Stimulated activated CD8-positive, alpha-beta memory T cell treated with anti-CD3 and anti-CD28 coated beads, Interleukin-4, amount 100 ng/mL, for 1 hour (primary cell): ENCODE results near the gene ANXA4.
A peak's percentile ranks its signal among the peaks of the same experiment; 100 is the strongest.
"Not testable (repeated sequence)": the region's sequence is repeated elsewhere in the genome, so short reads cannot be mapped to it uniquely, and the experiment has no call there.

Experiments used
- DNase-seq, 2 donors: peaks; one replicate each; pipeline ENCODE4 v3.0.0-alpha.2; 2020; ENCODE audit warnings: low read depth in 2 of 2, low spot score in 1 of 2

ANXA4 gene

DNA sequence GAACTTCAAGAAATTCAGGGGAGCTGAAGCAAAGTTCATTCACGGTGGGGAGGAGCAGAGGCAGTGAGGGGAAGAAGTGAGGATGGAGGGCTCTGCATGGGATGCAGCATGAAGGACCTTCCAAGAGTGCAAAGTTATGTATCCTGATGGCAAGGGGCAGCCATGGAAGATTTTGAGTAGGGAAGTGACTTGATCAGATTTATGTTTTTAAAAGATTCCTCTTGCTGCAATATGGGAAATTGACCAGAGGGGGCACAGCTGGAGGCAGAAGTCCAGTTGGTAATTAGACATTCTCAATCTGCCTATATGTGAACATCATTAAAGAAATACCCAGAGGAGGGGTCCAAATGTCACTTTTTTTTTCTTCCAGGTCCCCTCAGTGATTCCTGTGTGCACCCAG, 21.5 kb upstream of the ANXA4 start:
- DNase-seq = no peak

DNA sequence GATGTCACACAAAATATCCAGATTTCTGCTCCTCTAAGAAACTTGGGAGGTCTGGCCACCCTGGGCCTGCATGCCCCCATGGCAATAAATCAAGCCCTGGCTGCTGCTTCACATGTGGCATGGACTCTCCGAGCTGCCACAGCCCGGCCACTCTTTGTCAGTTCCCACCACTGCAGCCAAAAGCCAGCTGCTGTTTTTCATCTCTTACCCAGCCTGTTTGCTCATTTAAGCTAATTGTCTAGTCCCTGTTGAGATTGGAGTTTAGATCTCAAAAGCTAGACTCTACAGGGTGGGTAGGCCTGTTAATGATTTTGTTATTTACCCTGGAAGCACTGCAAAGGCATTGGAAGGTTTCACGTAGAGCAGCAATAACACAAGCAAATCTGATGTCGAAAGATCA, 20.9 kb upstream of the ANXA4 start:
- DNase-seq = no peak

GRCh38 chr2:69723791-69724190, 18.1 kb upstream of the ANXA4 start:
- DNase-seq = no peak

- DNase-seq = peak; percentile 77
Observed at GRCh38 chr2:69724540-69725159, 17.3 kb upstream of the ANXA4 start.

- no peak for DNase-seq
Observed at GRCh38 chr2:69725706-69726360, 16.1 kb upstream of the ANXA4 start.

- DNase-seq = no peak
Observed at GRCh38 chr2:69729266-69729665, 12.7 kb upstream of the ANXA4 start.

DNA sequence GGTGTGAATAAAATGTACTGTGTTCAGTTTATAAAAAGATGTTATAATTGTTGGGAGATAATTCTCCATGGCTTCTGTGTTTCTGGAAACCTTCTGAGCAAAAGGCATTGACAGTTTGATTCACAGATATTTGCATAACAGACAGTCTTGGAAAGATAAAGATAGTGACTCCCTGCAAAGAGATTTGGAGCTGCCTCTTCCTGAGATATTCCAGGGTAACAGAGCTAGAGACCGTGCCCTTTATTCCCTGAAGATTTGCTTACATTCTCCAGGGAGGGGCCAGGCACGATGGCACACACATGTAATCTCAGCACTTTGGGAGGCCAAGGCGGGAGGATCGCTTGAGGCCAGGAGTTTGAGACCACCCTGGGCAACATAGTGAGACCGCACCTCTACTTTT, 12.2 kb upstream of the ANXA4 start:
- DNase-seq = no peak

DNA sequence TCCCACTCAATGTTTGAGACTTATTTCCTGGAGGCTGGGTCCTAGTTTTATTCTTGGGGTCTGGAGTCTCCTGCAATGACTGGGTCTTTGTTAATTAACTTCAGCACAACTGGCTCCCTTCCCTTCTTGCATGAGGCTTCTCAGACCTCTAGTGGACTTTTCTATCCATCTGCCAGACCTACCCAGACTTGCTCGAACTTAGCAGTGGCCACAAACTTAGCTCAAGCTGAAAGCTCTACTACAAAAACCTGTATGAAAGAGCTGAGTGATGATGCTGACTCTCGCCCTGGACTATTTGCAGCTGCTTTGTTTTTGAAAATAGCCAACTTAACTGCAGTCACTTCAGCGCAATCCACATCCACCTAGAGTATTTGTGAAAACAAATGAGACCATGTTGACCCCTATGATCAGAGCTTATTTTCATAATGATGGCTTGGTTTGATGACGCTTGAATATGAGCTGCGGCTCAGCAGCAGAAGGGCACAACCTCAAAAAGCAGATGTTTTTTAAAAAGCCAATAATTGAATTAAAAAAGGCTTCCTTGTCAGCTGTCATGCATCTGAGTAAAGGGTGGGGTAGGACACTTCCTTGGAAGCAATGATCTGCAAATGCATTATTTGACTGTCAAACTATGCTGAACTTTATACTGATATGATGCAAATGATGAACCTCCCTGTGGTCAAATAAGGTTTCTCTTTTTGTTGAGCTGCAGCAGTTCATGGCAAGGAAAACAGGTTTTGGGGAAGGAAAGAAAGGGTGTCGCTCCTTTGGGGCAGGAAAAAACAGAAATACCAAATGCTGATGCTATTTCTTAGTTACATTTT, 10.6 kb upstream of the ANXA4 start:
- no peak for DNase-seq

GRCh38 chr2:69733342-69734034, 8.4 kb upstream of the ANXA4 start:
- DNase-seq = no peak

- DNase-seq = no peak
Observed at GRCh38 chr2:69734035-69734611, 7.8 kb upstream of the ANXA4 start.

DNA sequence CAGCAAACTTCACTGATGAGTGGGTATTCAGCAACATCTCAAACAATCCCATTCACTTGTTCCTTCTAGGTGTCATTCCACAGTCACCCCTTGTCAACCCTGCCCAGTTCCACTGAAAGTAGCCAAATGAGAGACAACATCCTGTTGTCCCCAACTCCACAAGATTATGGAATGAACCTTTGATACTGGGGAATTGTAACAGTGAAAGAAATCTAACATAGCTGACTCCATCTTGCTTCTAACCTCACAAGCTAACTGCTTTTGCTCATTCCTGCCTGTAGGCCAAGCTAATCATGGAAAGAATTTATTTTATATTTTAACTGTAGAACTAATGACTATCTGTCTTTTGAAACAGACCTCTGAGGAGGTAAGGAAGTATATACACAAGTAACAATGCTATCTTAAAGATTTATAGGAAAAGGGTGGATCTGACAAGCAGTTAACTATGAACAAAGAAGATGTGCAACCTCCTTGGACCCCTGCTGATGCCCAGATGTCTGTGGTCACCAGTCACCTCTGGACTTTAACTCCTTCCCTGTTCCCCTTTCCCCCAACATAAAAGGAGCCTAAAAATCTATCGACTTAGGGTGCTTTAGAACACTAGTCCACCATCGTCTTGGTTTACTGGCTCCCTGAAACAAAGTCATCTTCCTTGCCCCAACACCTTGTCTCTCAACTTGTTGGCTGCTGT, 6.9 kb upstream of the ANXA4 start:
- no peak for DNase-seq

DNA sequence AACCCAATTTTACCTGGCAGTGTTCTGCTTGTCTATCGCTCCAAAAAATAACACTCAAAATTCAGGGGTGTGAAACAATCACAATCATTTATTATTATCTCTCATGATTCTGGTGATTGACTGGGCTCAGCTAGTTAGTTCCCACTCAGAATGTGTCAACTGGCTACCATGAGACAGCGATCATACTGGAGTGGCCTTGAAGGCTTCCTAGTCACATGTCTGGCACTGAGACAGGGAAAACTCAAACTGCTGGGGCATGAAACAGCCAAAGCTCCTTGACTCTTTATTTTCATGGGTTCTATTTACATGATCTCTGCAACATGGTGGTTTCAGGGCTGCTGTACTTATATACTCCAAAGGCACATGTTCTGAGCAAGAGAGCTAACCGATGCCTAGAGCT, 6.2 kb upstream of the ANXA4 start:
- no peak for DNase-seq

- not testable (repeated sequence) for DNase-seq
Observed at GRCh38 chr2:69738149-69738548, 3.8 kb upstream of the ANXA4 start.

- DNase-seq = no peak
Observed at GRCh38 chr2:69740502-69740951, 1.4 kb upstream of the ANXA4 start.

DNA sequence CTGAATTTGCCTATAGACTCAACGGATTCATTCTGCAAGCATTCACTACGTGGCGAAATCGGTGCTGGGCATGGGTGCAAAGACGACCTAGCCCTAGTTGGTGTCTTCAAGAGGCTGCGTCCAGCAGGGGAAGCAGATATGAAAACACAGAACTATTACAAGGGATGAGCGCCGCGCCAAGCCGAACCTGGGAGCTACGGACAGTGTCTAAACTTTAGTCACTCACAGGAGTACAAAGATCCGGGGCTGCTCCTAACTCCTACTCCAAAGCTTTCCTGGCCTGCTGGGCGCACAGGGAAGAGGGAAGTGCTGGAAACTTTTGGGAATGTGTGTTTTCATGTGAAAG, 732 bp upstream of the ANXA4 start:
- peak in 1 of 2 donors; percentile 2 for DNase-seq

DNA sequence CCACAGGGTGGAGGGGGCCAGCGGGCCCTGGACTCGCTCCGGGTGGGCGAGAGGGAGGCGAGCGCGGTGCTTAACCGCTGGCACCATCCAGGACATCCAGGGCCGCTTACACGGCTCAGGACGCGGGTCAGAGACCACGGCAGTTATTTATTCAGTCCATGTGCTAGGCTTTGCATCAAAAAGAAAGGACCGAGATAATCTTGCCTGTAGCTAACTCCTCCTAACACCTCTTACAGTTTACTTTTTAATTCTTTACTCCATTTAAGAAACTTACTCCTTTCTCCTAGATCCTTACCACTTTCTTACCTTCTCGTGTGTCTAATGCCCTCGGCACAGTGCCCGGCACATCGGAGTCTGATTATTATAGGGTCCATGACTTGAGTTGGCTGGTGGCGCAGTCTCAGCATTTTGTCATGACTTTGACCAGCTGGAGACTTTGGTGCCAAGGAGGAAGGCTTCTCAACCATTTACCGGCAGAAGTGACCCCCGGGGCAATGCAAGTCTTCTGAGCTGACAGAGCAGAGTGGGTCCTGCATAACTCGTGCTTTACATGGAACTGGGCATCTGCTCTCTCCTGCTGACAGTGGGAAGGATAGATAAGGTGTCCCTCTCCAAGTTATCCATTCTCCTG, 503 bp downstream of the ANXA4 start:
- DNase-seq = no peak

GRCh38 chr2:69743847-69744264, 1.9 kb downstream of the ANXA4 start:
- no peak for DNase-seq

DNA sequence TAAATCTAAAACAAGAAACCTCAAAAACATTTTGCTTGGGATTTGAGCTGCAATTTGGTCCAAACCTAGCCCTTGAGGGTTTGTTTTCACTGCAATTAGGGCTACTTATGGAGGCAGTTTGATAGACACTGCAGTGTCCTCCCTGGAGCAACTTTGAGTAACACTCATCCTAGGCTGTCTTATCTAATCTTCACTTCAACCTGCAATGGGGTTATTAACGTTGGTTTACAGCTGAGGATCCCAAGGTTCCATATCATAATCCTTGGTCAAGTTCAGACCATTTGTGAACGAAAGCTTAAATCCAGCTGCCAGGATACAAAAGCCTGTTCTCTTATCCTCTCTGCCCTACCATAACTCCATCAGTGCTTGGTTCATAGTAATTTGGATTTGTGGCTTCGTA, 2.5 kb downstream of the ANXA4 start:
- no peak for DNase-seq

GRCh38 chr2:69745035-69745434, 3.1 kb downstream of the ANXA4 start:
- no peak for DNase-seq

- DNase-seq = no peak
Observed at GRCh38 chr2:69750246-69750645, 8.3 kb downstream of the ANXA4 start.
